ENCODE results near the gene TTC23. TPM values are rescaled to one million over a fixed set of nuclear protein-coding genes. Genes with fewer than 3 reads are reported as not detected.

Gene TTC23
- total RNA-seq, 4 donors from 2014 or later = 12.1 to 27.7 (median 21.5) TPM

- peaks cover 0 to 11% (median 7%) of the 10 kb centered on the region in 3 donors for H3K4me1 ChIP-seq
- DNase-seq = no peak
- no peaks in the 10 kb centered on the region for H3K9me3 ChIP-seq
- 78 to 87% methylated on average over 4 of the region's 4 CpGs for WGBS, 2 donors
- peak overlapping the region in 3 of 4 donors; percentile 3 to 51 (median 41) for H3K27ac ChIP-seq
- intact Hi-C loops (cut with DNase I) = no loop called here
- no peaks in the 10 kb centered on the region for H3K27me3 ChIP-seq
- peaks cover 0 to 40% (median 0%) of the 10 kb centered on the region in 3 donors for H3K36me3 ChIP-seq
- TF ChIP-seq CTCF (IDR thresholded peaks at IDR 0.05) (no peak), POLR2A (IDR thresholded peaks at IDR 0.05) (no peak)
- no peak overlapping the region for H3K4me3 ChIP-seq
Measured at GRCh38 chr15:99139276-99139675, 110.1 kb downstream of the TTC23 start.

- Histone ChIP-seq H3K27me3 (no peaks in the 10 kb centered on the region), H3K27ac (peak overlapping the region in 3 of 4 donors; percentile 3 to 51 (median 41)), H3K36me3 (peaks cover 0 to 40% (median 0%) of the 10 kb centered on the region in 3 donors), H3K9me3 (no peaks in the 10 kb centered on the region), H3K4me1 (peaks cover 0 to 4% (median 2%) of the 10 kb centered on the region in 3 donors), H3K4me3 (no peak overlapping the region)
- WGBS, 2 donors = 78 to 94% methylated on average over 4 to 6 of the region's 15 CpGs
- no peak for DNase-seq
- TF ChIP-seq CTCF (IDR thresholded peaks at IDR 0.05) (no peak), POLR2A (IDR thresholded peaks at IDR 0.05) (no peak)
- intact Hi-C loops (cut with DNase I) = no loop called here
Measured at GRCh38 chr15:99138491-99138982, 110.8 kb downstream of the TTC23 start.

GRCh38 chr15:99137877-99138276 lies 111.5 kb downstream of the TTC23 start:
- TF ChIP-seq CTCF (IDR thresholded peaks at IDR 0.05) (no peak), POLR2A (IDR thresholded peaks at IDR 0.05) (no peak)
- Histone ChIP-seq H3K36me3 (peaks cover 0 to 40% (median 0%) of the 10 kb centered on the region in 3 donors), H3K27ac (peak overlapping the region in 2 of 4 donors; percentile 41 to 42), H3K4me3 (no peak overlapping the region), H3K4me1 (no peaks in the 10 kb centered on the region), H3K9me3 (no peaks in the 10 kb centered on the region), H3K27me3 (no peaks in the 10 kb centered on the region)
- intact Hi-C loops (cut with DNase I) = no loop called here
- DNase-seq = no peak
- WGBS, 2 donors = 58 to 92% methylated on average over 2 to 4 of the region's 5 CpGs

- intact Hi-C loops (cut with DNase I) = no loop called here
- WGBS, 2 donors = 58 to 86% methylated on average over 3 to 7 of the region's 13 CpGs
- TF ChIP-seq CTCF (IDR thresholded peaks at IDR 0.05) = no peak
- no peak for TF ChIP-seq POLR2A (IDR thresholded peaks at IDR 0.05)
- no peak for DNase-seq
- H3K27ac ChIP-seq = peak overlapping the region in 2 of 4 donors; percentile 41 to 42
- peaks cover 0 to 45% (median 1%) of the 10 kb centered on the region in 3 donors for H3K36me3 ChIP-seq
- H3K9me3 ChIP-seq = no peaks in the 10 kb centered on the region
- no peaks in the 10 kb centered on the region for H3K27me3 ChIP-seq
- peaks cover 0 to under 1% (median 0%) of the 10 kb centered on the region in 3 donors for H3K4me1 ChIP-seq
- H3K4me3 ChIP-seq = no peak overlapping the region
Measured at GRCh38 chr15:99137111-99137546, 112.3 kb downstream of the TTC23 start.

- intact Hi-C loops (cut with DNase I) = no loop called here
- Histone ChIP-seq H3K36me3 (peaks cover 0 to 56% (median 4%) of the 10 kb centered on the region in 3 donors), H3K27me3 (no peaks in the 10 kb centered on the region), H3K4me1 (peaks cover 0 to 14% (median 0%) of the 10 kb centered on the region in 3 donors), H3K9me3 (no peaks in the 10 kb centered on the region), H3K4me3 (no peak overlapping the region), H3K27ac (peak overlapping the region in 3 of 4 donors; percentile 33 to 45 (median 35))
- no peak for DNase-seq
- TF ChIP-seq POLR2A (IDR thresholded peaks at IDR 0.05) (no peak), CTCF (IDR thresholded peaks at IDR 0.05) (no peak)
- WGBS, 2 donors = 69 to 72% methylated on average over 4 of the region's 4 CpGs
Measured at GRCh38 chr15:99135194-99135593, 114.2 kb downstream of the TTC23 start.

All from esophagus squamous epithelium (tissue), 5 donors.